Fibroblast of the conjunctiva (primary cell): Measurements from ENCODE around the gene C1QB.

ENCODE experiments used
- DNase-seq: peaks from one replicate; pipeline ENCODE4 v3.0.0-alpha.2; 2010; ENCODE audit warnings: low read depth

C1QB gene, protein sequence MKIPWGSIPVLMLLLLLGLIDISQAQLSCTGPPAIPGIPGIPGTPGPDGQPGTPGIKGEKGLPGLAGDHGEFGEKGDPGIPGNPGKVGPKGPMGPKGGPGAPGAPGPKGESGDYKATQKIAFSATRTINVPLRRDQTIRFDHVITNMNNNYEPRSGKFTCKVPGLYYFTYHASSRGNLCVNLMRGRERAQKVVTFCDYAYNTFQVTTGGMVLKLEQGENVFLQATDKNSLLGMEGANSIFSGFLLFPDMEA

GRCh38 chr1:22652881-22653316 lies at the start of gene C1QB:
TSS of gene C1QB (plus strand) at chr1:22653236. CDS start at chr1:22659463, 6,227 bp downstream.
- no peak for DNase-seq

- DNase-seq = no peak
These were observed 46.9 kb upstream of the C1QB start for GRCh38 chr1:22606161-22606560.

- DNase-seq = no peak
These were observed 45.9 kb upstream of the C1QB start for GRCh38 chr1:22607154-22607553.

DNA sequence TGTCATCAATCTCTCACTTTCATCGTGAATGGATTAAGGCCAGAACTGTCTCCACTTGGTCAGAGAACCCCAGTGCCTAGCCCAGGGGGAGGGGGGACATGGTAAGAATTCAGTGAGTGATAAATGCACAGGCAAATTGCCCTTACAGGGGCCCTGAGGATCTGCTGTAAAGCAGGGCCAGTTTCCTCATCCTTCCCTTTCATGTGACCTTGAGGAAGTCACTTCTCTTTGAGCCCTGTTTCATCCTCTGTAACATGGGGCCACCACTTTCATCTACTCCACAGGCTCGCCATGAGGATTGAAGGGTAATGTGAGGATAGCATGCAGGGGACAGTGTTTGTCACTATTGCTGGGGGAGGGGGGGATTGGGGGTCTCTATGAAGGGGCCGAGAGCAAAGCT lies 44.7 kb upstream of the C1QB start:
- DNase-seq = no peak

DNA sequence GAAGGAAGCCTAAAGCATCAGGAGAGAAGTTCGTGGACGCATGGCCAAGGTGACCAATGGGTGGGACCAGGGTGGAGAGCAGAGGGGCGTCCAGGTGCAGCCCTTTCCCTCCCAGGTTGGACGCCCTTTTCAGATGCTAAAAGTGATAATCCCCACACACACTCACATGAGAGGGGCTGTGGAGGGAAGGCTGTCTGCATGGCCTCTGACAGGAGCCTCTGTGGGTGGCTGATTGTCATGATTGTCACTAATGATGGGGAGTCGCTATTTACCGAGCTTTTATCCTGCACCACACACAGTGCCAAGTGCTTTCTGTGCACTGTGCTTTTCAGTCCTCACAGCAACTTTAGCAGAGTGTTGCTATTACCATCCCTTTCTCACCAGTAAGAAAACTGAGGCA lies 43.7 kb upstream of the C1QB start:
- DNase-seq = no peak

DNA sequence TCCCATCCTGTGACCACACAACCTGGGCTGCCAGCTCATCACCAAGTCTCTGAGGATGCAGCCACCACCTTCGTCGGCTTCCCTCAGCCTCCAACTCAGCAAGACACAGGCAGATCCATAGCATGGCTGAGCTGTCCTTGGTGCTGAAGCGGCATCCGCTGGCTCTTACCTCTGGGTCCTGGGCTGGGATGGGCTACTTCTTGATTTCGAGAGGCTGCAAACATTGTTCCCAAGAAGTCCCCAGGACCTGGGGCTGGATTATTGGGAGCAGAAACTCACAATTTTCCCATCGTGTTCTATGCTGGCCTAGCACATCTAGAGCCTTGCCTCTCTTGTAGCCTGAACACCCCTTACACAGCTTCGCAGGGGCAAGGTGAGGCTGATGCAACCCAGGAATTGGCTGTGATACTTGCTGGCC lies 41.5 kb upstream of the C1QB start:
- DNase-seq = peak; percentile 9

- DNase-seq = no peak
These were observed 40.1 kb upstream of the C1QB start for GRCh38 chr1:22612671-22613571.

- no peak for DNase-seq
These were observed 39.5 kb upstream of the C1QB start for GRCh38 chr1:22613572-22613918.

- DNase-seq = no peak
These were observed 39.1 kb upstream of the C1QB start for GRCh38 chr1:22613951-22614350.

- no peak for DNase-seq
These were observed 37.1 kb upstream of the C1QB start for GRCh38 chr1:22615886-22616285.

DNA sequence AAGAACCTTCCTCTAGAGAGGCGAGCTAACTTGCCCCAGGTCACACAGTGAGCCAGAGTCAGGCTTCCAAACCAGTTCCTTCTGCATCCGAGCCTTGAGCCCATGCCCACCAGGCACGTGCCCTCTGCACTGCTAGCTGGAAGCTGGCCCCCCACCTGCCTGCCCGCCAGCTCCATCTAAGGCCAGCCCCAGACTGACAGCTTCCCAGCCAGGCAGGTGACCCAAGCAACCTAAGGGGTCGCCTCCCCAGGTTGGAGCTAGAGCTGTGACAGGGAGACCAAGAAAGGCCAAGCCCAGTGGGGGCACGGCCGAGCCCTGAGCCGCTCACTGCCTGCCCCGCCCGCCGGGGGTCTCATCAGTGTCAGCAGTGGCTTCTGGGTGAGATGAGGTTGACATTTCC lies 36.5 kb upstream of the C1QB start:
- no peak for DNase-seq

- DNase-seq = no peak
These were observed 35.0 kb upstream of the C1QB start for GRCh38 chr1:22618056-22618455.

GRCh38 chr1:22619252-22619651 lies 33.8 kb upstream of the C1QB start:
- DNase-seq = no peak

DNA sequence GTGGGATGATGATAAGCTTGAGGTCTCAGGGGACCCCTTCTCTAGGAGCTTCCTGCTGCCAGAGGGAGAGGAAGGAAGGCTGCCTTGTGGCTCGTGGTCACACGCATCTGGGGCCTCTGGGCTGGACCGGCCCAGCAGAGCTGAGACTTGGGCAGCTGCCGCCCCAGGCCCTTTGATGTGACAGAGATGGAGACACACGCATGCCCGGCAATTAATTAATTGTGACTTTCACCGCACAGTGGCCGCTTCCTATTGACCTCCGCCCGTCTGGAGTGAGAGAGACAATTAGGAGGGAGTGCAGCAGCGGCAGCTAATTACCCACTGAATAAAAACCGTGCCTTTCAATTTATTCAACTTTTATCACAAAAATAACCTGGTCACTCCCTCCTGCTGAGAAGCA lies 33.2 kb upstream of the C1QB start:
- no peak for DNase-seq

DNA sequence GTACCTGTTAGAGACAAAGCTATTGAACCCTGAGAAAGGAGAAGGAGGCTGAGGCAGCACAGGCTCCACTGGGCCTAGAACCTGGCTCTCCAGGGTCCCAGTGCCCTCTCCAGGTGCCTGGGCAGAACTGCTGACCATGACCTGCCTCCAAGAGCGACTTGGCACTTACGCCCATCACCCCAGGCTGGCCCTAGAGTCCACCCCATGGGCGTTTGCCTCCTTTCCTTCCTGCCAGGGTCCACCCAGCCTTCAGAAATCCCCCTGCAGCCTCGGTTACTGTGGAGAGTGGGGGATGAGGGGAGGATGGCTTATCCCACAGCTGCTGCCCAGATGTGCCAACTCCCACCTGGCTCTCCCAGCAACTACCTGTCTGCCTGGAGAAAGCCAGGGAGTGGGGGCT lies 31.3 kb upstream of the C1QB start:
- DNase-seq = no peak

DNA sequence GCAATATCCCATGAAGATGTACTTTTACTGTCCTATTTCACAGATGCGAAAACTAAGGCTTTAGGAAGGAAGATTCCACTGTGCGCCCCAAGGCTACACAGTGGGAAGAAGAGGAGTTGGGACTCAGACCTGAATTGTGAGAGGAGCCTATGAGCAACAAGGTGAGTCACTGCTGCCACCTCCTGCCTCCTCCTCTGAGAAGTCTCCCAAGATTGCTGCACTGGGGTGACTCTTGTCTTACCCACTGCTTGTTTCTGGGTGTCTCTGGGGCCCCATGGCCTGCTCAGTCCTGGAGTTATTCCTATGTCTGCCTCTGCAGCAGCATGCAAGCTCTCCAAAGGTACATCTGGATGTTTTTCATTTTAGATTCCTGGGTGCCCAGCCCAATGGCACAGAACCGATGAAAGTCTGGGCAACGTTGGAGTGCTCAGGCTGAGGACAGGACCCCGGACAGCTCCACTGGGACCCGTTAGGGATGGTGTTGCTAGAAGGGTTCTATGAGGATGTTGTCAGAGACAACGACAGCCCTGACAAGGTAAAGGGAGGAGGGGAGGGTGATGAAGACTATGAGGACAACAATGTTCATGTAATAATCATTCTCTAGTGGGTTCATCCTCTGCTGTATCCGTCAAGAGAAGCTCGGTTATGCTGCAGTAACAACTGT lies 27.6 kb upstream of the C1QB start:
- DNase-seq = no peak

DNA sequence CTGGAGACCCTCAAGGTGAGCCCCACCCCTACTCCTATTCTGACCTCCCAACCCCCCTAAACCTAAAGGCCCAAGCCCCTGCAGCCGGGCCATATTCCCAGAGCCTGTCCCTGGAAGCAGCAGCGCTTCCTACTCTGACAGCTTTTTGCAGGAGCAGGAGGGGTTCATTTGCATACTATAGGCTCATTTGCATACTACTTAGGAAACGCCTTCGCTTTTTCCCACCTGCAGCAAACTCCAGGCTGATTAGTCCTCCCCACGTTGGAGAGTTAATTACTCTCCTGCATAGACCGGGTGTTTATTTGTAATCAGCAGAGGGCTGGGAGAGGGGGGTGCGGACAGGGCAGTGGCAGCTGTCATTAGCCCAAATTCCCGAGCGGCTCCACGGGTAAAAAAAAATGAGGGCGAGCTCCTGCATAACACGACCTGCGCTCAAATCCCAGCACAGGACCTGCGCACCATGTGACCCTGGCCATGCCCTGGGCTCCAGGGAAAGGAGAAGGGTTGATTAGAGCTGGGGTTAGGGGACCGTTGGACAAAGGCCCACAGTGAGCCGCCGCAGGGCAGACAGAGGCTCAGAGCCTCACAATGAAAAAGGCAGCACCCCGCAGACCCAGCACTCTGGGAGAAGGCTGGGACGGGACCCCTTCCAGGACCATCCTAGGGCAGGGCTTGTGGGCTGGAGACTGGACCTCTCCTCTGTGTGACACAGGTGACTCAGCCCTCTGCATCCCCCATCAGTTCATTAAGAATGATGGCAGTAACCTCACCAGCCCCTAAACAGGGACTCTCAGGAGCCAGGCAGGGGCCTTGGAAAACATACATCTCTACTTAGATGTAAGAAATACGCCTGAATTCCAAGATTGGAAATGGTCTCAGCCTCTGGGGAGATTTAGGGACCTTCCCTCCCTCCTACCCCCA lies 26.5 kb upstream of the C1QB start:
- DNase-seq = no peak

DNA sequence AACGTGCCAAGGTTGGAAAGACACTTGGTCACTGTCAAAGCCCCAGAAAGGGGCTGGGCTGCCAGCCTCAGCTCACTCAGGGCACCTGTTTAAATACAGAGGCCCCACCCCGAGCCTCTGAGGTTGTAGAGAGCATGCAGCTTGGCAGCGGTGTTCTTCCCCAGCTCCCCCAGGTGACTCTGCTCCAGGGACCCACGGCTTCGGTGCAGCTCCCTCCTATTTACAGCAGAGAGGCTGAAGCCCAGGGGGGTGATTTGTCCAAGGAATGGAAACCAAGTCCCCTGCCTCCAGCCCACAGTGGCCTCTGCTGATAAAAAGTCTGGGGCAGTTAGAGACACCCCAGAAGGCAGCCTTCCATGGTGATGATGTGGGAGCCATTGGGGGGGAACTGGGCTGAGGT lies 25.7 kb upstream of the C1QB start:
- no peak for DNase-seq

DNA sequence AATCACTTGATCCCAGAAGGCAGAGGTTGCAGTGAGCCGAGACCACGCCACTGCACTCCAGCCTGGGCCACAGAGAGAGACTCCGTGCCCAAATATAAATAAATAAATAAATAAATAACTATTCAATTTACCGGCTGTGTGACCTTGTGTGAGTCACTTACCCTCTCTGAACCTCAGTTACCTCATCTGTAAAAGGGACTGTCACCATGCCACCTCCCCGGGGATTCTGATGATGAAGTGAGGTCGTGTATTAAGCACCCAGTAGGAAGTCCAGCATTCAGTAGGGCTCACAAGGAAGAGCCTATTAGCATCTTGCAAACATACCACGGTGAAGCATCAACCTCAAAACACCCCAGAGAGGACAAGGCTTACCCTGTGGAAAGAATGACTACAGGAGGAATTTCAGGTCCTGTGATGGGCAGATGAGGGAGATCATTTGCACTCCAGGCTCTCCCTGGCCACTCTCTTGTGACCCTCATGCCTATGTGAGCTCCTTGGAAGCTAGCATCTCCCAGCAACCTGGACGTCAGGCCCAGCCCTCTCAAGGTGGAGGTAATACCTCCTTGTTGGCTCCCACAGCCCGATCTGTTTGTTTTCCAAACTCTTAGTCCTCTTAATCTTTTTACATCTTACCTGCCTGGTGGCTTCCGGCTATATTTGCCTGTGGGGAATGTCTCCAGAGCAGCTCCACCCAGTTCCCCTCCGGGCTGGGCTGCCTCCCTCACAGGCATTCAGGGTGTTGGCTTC lies 24.2 kb upstream of the C1QB start:
- no peak for DNase-seq

GRCh38 chr1:22629886-22630285 lies 23.1 kb upstream of the C1QB start:
- DNase-seq = no peak
